Measurements from ENCODE around the gene GPR39.
"Not testable (repeated sequence)": the region's sequence is repeated elsewhere in the genome, so short reads cannot be mapped to it uniquely, and the experiment has no call there.

Gene GPR39

DNA sequence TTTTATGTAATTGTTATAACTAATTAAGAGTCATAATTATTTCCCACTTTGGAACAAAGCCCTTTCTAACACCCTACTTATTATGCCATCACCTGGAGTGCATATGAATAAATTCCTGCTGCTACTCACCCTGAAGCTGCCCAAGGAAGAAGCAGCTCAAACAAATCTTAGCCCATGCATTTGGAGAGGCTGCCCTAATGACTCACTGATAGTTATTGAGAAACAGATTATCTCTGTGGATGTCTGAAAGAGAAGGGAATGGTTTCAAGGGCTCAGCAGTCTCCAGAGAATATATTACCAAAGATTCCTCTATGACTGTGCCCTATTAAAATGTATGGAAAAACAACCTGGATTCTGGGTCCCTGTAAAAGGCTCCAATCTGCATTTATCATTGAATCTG lies 81.0 kb downstream of the GPR39 start:
- DNase-seq, result no peak

DNA sequence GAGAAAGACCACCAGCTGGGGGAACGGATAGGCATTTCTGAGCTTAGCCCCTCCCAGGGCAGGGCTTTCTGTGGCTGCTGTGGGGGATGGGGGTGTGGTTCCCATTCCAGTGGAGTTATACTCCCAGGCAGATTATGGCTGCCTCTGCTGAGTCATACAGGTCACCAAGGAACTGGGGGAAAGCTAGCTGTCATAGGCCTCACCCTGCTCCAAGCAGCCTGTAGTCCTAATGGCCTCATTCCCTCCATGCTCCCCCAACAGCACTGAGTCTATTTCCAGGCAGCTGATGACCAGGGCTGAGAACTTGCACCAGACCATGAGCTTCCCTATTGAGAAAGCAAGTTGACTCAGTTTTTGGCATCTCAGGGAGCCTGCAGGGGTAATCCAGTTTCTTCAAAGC lies 87.1 kb downstream of the GPR39 start:
- DNase-seq, result no peak

DNA sequence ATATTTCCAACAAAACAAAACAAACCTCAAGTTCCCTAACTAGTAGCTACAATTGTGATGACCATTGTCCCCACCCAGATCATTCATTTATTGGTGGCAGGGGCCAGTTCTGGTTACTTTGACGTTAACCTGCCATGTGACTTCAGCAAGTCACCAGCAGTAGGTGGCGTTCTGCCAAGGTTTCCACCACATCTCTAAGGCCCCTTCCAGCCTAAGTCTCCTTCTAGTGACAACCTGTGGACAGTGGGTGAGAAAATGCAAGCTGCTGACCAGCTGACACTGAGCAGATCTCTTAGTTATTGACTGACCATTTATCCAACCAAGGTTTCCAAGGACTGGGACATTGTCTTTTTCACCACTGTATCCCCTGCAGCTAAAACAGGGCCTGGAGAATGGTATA lies 98.4 kb downstream of the GPR39 start:
- DNase-seq, result no peak

DNA sequence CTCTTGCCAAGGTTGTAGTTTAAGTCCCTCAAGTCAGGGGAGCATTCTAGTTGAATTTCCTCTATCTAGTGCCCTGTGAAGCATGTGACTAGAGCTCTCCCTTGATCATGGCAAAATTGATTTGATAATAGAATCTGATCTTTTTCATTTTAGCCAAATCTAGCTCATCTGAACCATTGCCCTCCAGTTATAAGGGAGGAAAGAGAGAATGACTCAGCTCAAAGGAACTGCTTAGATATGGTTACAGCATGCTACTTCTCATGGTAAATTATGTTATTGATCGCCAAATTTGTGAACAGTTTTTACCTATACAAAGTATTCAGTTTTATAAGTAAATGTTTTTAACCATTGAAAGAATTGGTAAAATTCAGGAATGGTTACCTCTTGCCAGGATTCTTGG lies 100.8 kb downstream of the GPR39 start:
- no peak for DNase-seq

DNA sequence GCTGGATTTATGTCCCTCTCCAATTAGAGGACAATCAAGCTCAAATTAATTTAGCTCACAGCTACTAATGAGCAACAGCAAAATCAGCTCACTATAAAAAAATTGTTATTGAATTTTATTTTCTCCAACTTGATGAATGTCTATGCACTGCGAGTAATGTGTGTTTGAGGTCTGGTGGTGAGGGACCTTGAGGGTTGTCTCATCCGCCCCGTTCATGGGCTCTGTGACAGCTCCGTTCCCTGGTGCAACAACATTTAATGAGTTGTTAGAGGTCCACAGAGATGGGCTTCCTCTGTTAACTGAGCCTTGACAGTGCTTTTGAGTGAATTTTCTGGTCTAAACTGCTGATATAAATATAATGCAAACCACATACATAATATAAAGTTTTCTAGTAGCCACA lies 101.7 kb downstream of the GPR39 start:
- DNase-seq, result no peak

DNA sequence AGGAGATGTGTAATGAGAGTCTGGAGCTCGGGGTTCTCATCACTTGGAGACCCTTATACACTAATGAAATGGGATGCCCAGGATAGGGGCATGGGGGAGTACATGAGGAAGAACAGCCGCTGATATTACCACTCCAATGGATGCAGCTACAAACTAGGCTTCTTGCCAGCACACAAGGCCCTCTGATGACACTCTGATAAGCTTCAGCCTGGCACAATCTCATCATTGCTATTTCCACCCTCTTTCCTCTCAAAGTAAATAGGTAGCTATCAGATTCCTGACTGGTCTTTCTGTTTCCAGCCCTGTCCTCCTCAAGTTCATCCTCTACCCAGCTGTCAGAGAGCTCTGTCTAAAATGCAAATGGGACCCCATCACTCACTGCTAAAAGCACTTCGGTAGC lies 103.0 kb downstream of the GPR39 start:
- no peak for DNase-seq

DNA sequence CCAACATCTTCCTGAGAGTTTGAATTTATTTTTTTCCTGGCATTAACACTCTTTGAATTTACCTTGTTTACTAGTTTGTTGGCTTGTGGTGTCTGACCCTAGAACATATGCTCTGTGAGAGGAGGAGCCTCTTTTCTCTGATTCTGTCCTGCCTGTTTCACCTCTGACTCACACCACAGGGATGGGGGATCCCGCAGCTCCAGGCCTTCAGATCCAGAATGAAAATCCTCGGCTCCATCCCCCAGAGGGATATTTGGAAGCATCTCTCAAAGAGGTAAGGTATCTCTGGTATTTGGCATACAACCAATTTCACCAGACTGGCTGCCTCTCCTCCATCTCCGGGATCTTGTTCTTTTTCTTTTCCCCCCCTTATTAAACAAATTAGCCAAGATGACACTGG lies 104.7 kb downstream of the GPR39 start:
- DNase-seq, result no peak

DNA sequence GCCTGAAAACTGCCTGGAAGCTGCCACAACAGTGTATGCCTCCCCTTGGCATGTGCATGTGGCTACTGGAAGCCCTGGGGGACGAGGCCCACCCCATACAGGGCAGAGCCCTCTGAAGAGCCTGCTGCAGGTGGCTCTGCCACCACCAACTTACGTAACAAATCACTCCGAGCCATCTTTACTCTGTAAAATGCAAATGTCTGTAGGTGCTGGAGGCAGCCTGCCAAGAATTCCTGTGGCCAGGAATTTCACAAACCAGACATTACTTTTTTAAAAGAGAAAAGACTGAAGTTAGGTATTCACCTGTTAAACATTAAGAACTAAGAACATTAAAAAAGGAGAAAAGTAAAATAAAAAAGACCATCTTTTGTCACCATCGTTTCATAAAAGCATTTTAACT lies 106.3 kb downstream of the GPR39 start:
- DNase-seq, result no peak

DNA sequence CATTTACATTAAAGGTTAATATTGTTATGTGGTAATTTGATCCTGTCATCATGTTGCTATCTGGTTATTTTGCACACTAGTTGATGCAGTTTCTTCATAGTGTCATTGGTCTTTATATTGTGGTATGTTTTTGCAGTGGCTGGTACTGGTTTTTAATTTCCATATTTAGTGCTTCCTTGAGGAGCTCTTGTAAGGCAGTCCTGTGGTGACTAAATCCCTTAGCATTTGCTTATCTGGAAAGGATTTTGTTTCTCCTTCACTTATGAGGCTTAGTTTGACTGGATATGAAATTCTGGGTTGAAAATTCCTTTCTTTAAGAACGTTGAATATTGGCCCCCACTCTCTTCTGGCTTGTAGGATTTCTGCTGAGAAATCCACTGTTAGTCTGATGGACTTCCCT lies 120.5 kb downstream of the GPR39 start:
- DNase-seq, result not testable (repeated sequence)

DNA sequence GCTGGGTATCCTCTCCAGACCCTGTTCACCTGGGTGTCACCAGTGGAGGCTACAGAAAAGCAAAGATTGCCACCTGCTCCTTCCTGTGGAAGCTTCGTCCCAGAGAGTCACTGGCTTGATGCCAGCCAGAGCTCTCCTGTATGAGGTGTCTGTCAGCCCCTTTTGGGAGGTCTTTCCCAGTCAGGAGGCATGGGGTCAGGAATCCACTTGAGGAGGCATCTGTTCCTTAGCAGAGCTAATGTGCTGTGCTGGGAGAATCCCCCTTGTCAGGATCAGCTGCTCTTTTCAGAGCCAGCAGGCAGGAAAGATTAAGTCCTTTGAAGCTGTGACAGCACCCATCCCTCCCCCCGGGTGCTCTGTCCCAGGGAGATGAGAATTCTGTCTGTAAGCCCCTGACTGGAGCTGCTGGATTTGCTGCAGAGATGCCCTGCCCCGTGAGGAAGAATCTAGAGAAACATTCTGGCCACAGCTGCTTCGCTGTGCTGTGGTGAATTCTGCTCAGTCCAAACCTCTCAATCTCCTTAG lies 121.8 kb downstream of the GPR39 start:
- no peak for DNase-seq

DNA sequence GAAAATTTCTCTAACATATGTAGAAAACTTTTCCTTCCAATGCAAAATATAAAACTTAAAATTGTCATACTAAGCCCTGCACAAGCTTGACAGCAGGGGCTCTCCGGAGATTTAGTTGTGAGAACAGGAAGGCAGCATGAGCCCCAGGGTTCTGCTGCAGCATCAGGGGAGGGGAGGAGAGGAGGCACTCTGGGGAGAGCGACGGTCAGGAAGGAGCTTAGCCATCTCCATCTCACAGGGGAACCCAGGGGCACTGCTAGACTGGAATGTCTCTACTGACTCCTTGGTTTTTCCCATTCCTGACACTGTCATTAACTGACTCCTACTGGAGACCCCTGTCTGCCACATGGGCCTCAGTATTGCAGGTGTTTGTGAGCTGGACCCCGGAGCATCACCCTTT lies 123.6 kb downstream of the GPR39 start:
- no peak for DNase-seq

DNA sequence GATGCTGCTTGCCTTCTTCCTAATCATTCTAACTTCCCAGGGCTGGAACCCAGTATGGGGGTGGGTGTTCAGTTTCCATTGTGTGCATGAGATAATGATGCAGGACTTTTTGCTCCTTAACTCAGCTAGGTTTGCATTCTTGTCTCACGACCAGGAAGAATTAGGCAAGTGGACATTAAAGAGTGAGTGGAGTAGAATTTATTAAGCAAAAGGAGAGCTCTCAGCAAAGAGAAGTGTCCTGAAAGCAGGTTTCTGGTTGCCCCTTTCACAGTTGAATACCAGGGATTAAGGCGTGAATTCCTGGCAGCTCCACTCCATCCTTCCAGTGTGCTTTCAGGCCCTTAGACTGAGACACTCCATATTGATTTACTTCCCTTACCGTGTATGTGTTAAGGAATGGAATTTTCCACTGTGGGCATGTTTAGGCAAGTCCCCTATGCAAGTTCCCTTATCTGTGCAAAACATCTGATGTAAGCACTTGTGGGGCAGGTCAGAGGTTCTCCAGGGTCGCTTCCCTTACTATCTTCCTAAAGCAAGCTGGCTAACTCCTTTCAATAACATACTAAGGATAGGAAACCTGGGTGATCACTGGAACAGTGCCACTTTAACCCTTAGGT lies 126.5 kb downstream of the GPR39 start:
- no peak for DNase-seq

DNA sequence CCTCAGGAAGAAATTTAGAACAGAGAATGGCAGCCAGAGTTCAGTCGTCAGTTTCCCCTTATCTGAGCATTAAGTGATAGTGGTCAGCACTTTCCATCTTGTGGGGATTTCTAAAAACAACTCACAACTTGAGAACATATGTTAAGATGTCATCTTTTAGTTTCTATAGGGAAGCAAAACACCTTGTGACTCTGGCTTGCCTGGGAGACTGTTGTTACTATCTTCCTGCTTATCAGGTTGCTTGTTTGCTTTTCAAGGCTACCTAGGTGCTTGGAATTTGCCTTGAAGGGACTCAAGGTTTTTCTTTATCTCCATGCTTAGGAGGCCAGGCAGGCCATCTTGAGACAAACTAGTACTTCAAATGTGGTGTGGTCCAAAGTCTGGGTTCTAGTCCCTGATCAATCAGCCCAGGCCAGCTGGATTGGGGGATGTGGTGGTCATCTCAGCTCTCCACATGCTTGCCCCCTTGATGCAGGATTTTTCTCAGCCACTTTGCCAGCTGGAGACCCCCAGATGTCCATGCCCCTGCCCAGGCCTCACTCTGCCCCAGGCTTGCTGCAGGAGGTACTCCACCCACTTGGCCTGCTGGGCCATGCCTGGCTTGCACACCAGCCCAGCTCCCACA lies 127.5 kb downstream of the GPR39 start:
- no peak for DNase-seq

DNA sequence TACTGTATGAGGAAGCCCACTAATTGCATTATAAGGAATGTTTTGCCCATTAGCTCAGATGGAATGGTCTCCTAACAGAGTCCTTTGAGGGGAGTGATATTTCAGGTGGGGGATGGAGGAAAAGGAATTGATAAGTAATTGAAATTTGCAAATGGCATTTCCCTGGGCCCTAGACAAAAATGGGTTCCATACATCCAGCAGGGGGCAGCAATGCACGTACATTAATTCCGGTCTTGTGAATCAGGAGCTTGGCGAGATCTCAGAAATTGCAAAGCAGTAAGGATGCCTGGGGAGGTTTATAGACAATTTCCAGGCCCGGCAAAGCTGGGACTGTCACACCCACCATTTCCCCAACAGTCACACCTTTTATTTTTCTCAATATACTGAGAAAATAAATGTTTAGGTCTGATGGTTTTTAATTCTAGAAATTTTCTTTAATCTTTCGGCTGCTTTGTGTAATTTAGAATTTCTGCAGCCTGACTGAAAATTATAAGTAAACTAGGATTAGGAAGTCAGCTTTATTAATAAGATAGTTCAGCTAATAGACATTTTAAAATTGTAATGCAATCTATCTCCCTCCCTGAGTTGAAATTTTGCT lies 130.6 kb downstream of the GPR39 start:
- peak in 2 of 5 experiments; percentile 7 to 49 for DNase-seq

DNA sequence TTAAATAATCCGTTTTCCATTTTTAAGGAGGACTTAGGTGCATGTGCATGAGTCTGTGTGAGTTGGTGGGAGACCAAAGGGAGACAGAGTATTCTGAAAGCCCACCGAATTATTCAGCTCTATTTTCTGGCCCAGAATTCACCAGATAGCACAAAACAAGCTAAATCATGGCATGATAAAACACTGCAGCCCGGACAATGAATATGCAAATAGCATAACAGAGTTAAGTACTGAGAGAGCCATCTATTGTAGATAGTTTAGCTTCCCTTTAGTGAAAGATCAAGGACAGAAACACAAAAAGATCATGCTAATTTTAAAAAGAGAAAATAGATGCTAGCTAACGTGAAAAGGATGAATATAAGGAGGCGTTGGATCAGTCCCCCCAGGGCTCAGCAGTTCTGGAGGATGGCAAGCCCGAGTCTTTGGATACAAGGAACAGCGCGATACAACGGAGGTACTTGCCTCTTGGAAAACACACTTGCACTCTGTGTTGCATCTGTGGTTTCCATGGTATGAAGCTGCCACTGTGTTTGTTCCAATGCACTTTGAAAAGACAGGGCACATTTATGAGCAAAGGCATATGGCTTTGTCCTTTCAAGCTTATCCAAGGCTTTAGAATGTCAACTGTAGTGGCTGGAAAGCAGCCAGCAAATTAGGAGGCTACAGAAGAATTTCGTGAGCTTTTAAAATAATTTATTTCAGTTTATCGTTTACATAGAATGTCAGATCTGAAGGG lies 133.5 kb downstream of the GPR39 start:
- DNase-seq, result no peak

DNA sequence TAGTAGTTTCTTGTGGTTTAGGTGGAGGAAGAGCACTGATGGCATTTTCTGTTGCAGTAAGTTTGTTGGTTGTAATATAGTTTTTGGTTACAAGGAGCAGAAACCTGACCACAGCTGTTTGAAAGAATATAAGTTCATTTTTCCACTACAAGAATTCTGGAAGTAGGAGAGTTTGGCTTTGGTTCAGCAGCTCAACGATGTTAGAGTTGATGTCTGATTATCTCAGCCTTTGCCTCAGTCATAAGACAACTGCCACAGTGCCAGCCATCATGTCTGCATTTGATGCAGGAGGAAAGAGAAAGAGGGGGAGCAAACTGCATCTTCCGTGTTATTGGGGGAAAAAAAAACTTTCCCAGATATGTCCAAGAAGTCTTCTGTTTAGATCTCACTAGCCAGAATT lies 134.3 kb downstream of the GPR39 start:
- DNase-seq, result no peak

DNA sequence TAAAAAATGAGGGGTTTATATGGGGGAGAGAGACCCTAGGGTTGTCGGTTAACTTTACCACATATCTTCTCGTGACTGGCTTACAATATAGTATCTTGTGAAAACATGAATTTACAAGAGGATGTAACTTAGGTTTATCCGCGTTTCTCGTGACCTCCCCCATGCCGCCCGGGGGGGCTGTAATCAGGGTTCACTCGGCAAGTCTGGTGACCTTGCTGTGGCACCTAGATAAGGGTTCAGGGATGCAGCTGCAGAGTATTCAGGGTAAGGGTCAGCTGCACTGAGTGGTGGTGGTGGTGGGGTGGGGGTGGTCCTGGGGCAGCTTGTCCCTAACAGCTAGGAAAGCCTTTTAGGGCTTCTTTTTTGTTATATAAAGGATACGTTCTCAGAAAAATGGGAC lies 141.1 kb downstream of the GPR39 start:
- no peak for DNase-seq

DNA sequence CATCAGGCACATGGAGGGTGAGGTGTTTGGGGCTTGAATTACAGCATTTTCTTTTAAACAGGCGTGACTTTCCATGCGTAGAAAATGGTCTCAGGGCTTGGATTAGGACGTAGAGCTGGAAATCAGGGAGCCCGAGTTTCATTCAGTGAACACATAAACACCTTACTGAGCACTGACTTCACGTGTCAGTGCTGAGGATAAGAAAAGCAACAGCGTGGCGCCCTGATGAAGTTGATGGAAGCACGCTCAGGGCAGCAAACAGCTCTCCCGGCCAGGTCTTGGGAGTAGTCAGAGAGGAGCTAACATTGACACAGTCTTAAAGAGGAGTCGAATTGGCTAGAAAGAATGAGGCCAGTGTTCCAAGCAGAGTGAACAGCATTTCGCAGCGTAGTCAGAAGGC lies 142.7 kb downstream of the GPR39 start:
- no peak for DNase-seq

DNA sequence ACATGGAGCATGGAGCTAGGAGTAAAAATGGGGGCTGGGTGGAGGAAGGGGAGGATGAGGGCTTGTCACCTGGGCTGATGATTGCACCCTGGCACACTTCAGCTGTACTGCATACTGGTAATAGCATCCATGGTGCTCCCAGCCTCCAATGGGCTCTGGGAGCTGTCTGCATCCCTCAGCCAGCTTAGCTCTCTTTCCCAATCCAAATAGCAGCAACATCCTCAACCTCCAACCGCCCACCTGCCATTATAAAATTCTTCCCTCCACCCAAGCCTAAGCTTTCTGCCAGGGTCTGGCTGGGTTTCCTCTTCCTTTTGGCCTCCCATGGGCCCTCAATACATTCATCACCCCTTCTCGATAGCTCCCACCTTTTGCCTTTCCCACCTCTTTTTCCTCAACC lies 143.3 kb downstream of the GPR39 start:
- no peak for DNase-seq

DNA sequence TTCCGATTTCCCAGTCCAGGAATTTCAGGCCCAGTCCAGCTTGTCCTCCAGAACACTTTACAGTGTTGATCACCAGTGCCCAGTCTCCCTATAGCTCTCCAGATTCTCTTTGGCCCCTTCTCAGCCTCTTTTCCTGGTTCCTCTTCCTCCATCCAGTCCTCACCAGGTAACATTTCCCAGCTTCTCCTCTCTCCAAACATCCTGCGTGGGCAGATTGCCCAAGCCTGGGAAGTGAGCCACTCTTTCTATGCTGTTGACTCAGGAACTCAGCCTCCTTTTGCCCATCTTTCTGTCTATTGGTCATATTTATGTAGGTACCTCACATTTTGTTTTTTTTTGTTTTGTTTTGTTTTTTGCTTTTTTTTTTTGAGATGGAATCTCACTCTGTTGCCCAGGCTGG lies 144.0 kb downstream of the GPR39 start:
- DNase-seq, result no peak

DNA sequence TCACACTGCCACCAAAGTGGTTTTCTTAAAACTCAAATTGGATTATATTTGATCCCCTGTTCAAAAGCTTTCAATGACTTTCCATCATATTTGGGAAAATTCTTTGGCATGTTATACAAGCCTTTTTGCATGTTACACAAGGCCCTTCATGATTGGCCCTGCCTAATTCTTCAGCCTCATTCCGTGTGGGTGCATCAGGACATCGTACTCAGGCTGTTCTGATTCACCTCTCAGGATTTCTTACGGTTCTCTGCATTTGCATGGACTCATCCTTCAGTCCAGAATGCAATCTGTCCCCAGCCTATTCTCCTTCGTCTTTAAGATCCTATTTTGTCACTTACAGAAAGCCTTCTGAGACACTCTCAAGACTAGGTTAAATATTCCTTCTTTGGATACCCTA lies 145.6 kb downstream of the GPR39 start:
- DNase-seq, result no peak

DNA sequence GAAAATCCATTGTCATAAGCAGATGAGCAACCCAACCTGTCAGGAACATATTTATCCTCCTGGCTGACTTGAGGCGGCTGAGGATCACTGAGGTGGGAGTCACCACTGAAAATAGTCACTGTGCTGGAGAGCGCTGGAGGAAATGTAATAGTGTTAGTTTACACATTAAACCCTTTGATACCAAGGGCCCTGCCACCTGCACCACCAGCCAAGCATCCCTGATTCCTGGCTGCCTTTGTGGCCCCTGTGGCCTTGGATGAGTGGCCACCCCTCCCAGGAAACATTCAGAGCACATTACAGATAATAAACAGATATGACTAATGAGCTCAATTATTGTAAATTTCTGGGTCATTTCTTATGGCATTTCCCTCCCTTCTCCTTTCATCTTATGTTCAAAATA lies 147.5 kb downstream of the GPR39 start:
- DNase-seq, result no peak

DNA sequence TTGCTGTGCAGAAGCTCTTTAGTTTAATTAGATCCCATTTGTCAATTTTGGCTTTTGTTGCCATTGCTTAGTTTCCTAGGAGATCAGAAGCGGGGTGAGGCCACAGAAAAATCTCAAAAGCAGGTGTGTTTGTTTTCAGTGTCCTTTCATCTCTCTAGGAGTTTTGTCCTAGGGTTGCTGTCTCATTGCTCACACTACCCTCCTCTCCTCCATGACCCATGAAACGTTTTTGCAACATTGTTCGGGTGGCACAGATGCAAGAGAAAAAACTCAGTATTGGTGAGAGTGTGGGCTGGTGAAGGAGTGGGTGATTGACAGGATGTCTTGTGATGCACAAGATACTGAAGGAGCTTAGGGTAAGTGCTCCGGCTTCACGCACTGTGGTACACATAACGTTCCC lies 149.8 kb downstream of the GPR39 start:
- no peak for DNase-seq

DNA sequence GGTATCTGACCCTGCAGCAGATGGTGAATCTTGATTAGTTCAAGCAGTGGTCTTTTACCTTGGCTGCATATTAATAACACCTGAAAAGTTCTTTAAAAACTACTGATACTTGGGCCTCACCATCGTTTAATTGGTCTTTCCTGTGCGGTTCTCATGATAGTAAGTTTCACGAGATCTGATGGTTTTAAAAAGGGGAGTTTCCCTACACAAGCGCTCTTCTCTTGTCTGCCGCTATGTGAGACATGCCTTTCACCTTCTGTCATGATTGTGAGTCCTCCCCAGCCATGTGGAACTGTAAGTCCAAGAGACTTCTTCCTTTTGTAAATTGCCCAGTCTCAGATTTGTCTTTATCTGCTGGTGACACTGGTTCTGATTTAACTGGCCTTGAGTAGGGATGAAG lies 151.1 kb downstream of the GPR39 start:
- DNase-seq, result no peak
